Activated CD4-positive, alpha-beta T cell treated with anti-CD3 and anti-CD28 coated beads, Interleukin-2, amount 10 ng/mL, durations not matched to agents 24 days and 14 days (primary cell): ENCODE data around the gene MS4A10. TPM values are rescaled to one million over a fixed set of nuclear protein-coding genes. Genes with fewer than 3 reads are reported as not detected.
"Not testable (repeated sequence)": the region's sequence is repeated elsewhere in the genome, so short reads cannot be mapped to it uniquely, and the experiment has no call there.

Experiments
- DNase-seq: peaks from one replicate; pipeline ENCODE4 v3.0.0; 2022
- H3K27ac Mint-ChIP-seq: one replicate; pipeline ENCODE4 v1.8.0; 2022; ENCODE audit warnings: mild to moderate bottlenecking, mixed read lengths
- H3K27me3 Mint-ChIP-seq: one replicate; pipeline ENCODE4 v1.8.0; 2022; ENCODE audit warnings: mixed read lengths
- H3K36me3 Mint-ChIP-seq: one replicate; pipeline ENCODE4 v1.8.0; 2022; ENCODE audit warnings: low read depth, mild to moderate bottlenecking, mixed read lengths
- H3K4me1 Mint-ChIP-seq: one replicate; pipeline ENCODE4 v1.8.0; 2021; ENCODE audit warnings: mixed read lengths
- H3K4me3 Mint-ChIP-seq: one replicate; pipeline ENCODE4 v1.8.0; 2022; ENCODE audit warnings: mild to moderate bottlenecking, moderate library complexity, mixed read lengths
- H3K9me3 Mint-ChIP-seq: one replicate; pipeline ENCODE4 v1.8.0; 2021; ENCODE audit warnings: mixed read lengths
- intact Hi-C: fragments of 100-400 bp; cut with micrococcal nuclease; formaldehyde crosslinking; loops from one replicate; pipeline ENCODE4 v1.15.1; 2023
- total RNA-seq: library from RNA; stranded (reverse); gene quantifications from 2 replicates; pipeline ENCODE4 v1.2.3, GENCODE V29; 2022

MS4A10 gene
- total RNA-seq, 1 donor from 2014 or later, result not detected

- Mint-ChIP-seq H3K27me3 (no peaks in the 10 kb centered on the region), H3K9me3 (no peaks in the 10 kb centered on the region)
- intact Hi-C loops, result no loop called here
Measured at GRCh38 chr11:60810151-60810550, 25.0 kb downstream of the MS4A10 start.

DNA sequence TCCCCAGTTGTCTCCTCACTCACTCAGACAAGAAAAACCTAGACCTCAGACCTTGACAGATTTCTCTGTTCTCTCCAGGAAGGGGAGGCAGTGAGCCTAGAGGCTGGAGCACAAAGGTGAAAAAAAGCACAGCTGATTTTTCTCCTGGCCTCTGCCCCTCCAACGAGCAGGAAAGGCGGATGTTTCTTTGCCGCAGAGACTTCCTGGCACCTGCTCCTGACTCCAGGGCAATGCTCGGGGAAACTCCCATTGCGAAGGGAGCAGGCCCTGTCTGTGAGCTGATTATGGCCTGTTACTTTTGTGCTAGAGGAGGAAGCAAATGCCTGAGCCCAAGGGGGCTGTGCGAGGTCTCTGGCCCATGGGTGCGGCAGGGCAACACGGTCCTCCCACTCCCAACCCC, 25.4 kb downstream of the MS4A10 start:
- Mint-ChIP-seq H3K36me3 (no peaks in the 10 kb centered on the region), H3K4me3 (no peak overlapping the region)
- intact Hi-C loops, result no loop called here

More at GRCh38 chr11:60810151-60810550, 25.0 kb downstream of the MS4A10 start:
- Mint-ChIP-seq H3K4me1 (peaks cover 2% of the 10 kb centered on the region), H3K27ac (no peak overlapping the region), H3K4me3 (no peak overlapping the region), H3K36me3 (no peaks in the 10 kb centered on the region)
- no peak for DNase-seq

DNA sequence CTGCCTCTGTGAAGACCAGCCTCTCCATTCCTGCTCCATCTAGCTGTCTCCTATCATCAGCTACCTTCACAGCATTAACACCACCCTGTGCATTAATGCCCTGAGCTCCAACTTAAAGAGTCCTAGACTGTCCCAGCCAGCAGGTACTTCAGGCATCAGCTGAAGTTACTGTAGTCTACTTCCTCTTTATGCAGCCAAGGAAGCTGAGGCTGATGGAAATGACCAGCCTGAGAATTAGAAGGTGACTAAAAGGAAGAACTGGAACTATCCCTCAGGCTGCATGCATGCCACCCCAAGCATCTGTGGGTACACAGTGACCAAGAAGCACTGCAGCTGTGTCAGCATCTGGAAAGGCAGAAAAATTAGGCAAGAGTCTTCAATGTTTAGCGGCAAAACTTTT, 28.2 kb downstream of the MS4A10 start:
- DNase-seq, result no peak
- Mint-ChIP-seq H3K4me1 (no peaks in the 10 kb centered on the region), H3K27ac (no peak overlapping the region), H3K9me3 (no peaks in the 10 kb centered on the region), H3K36me3 (no peaks in the 10 kb centered on the region), H3K27me3 (no peaks in the 10 kb centered on the region), H3K4me3 (no peak overlapping the region)
- intact Hi-C loops, result no loop called here

More for the DNA sequence above, 25.4 kb downstream of the MS4A10 start:
- Mint-ChIP-seq H3K27ac (no peak overlapping the region), H3K9me3 (no peaks in the 10 kb centered on the region), H3K27me3 (no peaks in the 10 kb centered on the region), H3K4me1 (peaks cover 2% of the 10 kb centered on the region)
- DNase-seq, result no peak

- no peaks in the 10 kb centered on the region for H3K36me3 Mint-ChIP-seq
- intact Hi-C loops, result no loop called here
- no peaks in the 10 kb centered on the region for H3K4me1 Mint-ChIP-seq
- no peaks in the 10 kb centered on the region for H3K9me3 Mint-ChIP-seq
- no peak overlapping the region for H3K27ac Mint-ChIP-seq
- no peak for DNase-seq
- no peak overlapping the region for H3K4me3 Mint-ChIP-seq
- no peaks in the 10 kb centered on the region for H3K27me3 Mint-ChIP-seq
Measured at GRCh38 chr11:60814112-60814511, 29.0 kb downstream of the MS4A10 start.

GRCh38 chr11:60816590-60817157, 31.5 kb downstream of the MS4A10 start:
- Mint-ChIP-seq H3K9me3 (no peaks in the 10 kb centered on the region), H3K27me3 (peaks cover 2% of the 10 kb centered on the region), H3K36me3 (no peaks in the 10 kb centered on the region), H3K4me1 (no peaks in the 10 kb centered on the region), H3K27ac (no peak overlapping the region), H3K4me3 (no peak overlapping the region)
- intact Hi-C loops, result no loop called here
- no peak for DNase-seq

DNA sequence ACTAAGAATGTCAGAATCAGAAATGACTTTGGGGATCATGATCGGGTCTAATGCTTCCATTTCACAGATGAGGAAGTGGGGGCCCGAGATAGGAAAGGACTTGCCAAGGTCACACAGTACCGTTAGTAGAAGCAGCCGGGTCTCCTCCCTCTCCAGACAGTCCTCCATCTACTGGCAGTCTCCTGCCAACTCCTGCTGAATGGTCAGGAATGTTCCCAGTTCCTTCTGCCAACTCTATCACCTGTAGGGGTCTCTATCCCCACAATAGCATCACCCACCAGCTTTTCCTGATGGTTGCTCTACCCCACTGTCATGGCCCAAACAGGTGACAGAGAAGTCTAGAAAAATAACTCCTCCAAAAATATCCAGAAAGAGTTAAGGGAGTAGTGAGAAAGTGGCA, 32.9 kb downstream of the MS4A10 start:
- H3K27ac Mint-ChIP-seq, result no peak overlapping the region
- H3K4me1 Mint-ChIP-seq, result no peaks in the 10 kb centered on the region
- intact Hi-C loops, result no loop called here
- peaks cover 4% of the 10 kb centered on the region for H3K27me3 Mint-ChIP-seq
- no peak overlapping the region for H3K4me3 Mint-ChIP-seq
- no peaks in the 10 kb centered on the region for H3K9me3 Mint-ChIP-seq
- DNase-seq, result no peak
- H3K36me3 Mint-ChIP-seq, result no peaks in the 10 kb centered on the region

DNA sequence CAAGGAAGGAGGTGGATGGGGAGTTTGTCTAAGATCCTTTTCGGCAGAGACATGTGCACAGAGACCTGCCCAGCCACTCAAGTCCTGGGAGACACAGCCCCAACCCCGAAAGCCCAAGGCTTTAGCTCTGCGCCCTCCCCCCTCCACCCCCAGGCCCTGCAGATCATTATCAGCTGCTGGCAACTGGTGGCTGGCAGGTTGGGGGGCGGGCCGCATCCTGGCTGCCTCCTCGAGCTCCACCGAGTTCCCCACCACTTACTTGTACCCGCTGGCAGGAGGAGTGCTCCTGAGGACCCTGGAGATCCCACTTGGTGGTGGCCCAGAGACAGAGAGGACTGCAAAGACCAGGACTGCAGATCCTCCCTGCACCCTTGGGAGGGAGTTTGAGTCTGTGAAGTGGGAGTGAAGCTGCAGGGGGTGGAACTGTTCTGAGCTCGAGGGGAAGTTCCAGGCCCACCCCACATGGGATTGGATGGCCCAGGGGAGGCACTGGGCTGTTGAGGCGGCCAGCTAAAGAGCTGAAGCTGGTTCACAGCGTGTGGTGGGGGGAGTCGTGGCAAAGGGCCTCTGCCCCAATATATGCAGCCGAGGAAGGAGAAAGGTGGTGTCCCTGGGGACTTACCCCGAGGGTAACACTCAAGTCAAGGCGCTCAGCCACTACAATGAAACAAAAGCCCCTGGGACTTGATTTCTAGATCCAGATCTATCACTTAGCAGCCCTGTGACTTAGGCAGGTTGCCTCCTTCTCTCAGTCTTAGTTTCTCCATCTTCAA, 36.9 kb downstream of the MS4A10 start:
- H3K4me3 Mint-ChIP-seq, result no peak overlapping the region
- no peaks in the 10 kb centered on the region for H3K36me3 Mint-ChIP-seq
- intact Hi-C loops, result no loop called here
- H3K9me3 Mint-ChIP-seq, result no peaks in the 10 kb centered on the region
- no peak overlapping the region for H3K27ac Mint-ChIP-seq
- H3K27me3 Mint-ChIP-seq, result peaks cover 7% of the 10 kb centered on the region
- H3K4me1 Mint-ChIP-seq, result no peaks in the 10 kb centered on the region
- no peak for DNase-seq

- intact Hi-C loops, H3K9me3 Mint-ChIP-seq, H3K27me3 Mint-ChIP-seq, H3K27ac Mint-ChIP-seq, DNase-seq, H3K4me1 Mint-ChIP-seq, H3K4me3 Mint-ChIP-seq, H3K36me3 Mint-ChIP-seq: not testable (repeated sequence)
Measured at GRCh38 chr11:60823745-60824306, 38.7 kb downstream of the MS4A10 start.

GRCh38 chr11:60825118-60825517, 40.0 kb downstream of the MS4A10 start:
- no peaks in the 10 kb centered on the region for H3K9me3 Mint-ChIP-seq
- H3K36me3 Mint-ChIP-seq, result no peaks in the 10 kb centered on the region
- H3K27me3 Mint-ChIP-seq, result peaks cover 7% of the 10 kb centered on the region
- H3K4me3 Mint-ChIP-seq, result no peak overlapping the region
- intact Hi-C loops, result no loop called here
- no peak overlapping the region for H3K27ac Mint-ChIP-seq
- H3K4me1 Mint-ChIP-seq, result no peaks in the 10 kb centered on the region
- no peak for DNase-seq

DNA sequence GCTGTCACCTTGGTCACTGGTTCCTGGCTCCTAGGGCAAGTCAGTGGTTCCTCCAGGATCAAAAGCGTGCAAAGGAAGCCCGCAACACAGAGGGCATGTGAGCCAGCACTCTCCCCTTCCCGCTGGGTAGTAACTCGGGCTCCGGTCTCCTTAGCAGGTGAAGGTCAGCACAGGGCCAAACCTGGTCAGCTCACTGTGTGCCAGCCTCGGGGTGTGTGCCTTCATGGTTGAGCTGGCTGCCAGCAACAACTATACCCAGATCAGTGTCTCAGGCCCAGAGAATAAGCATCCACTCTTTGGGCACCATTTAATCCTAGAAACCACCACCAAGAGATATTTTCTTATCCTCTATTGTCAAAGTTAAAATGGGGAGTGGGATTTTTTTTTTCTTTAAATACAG, 40.7 kb downstream of the MS4A10 start:
- H3K27ac Mint-ChIP-seq, result no peak overlapping the region
- no peaks in the 10 kb centered on the region for H3K4me1 Mint-ChIP-seq
- H3K9me3 Mint-ChIP-seq, result no peaks in the 10 kb centered on the region
- H3K27me3 Mint-ChIP-seq, result peaks cover 7% of the 10 kb centered on the region
- no peaks in the 10 kb centered on the region for H3K36me3 Mint-ChIP-seq
- no peak for DNase-seq
- no peak overlapping the region for H3K4me3 Mint-ChIP-seq
- intact Hi-C loops, result no loop called here

DNA sequence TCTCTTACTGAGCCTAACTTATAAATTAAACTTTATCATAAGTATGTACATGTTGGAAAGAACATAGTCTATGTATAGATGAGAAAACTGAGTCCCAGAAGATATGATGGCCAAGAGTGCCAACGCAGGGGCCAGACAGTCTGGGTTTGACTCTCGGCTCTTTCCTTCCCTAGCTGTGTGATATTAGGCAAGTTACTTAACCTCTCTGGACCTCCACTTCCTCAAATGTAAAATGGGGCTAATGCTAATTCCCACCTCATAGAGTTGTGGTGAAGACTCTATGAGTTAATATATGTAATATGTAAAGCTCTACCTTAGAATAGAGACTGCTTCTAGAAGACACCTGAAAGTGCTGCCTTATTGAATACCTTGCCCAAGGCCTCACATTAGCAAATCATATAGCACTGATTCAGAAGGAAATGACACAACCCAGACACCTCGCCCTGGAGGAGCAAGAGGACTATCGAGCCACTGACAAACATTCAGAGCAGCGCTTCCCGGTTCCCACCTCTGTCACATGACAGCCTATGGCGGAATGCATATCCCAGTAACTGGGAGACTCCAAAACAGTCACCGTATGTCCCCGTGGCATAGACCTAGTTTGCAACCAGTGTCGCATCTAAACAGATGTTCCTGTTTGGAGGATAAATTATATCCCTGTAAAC, 45.5 kb downstream of the MS4A10 start:
- Mint-ChIP-seq H3K4me1 (peaks cover 11% of the 10 kb centered on the region), H3K27me3 (peaks cover 19% of the 10 kb centered on the region), H3K36me3 (no peaks in the 10 kb centered on the region), H3K4me3 (no peak overlapping the region), H3K27ac (no peak overlapping the region), H3K9me3 (no peaks in the 10 kb centered on the region)
- DNase-seq, result no peak
- intact Hi-C loops, result loop anchor here (1.0 to 10.0 kb wide), 6 partner anchors 57 to 557 kb away; no protein-coding TSS in a partner anchor

GRCh38 chr11:60831143-60831500, 46.0 kb downstream of the MS4A10 start:
- DNase-seq, result peak; percentile 94
- intact Hi-C loops, result loop anchor here (1.0 to 10.0 kb wide), 6 partner anchors 56 to 556 kb away; no protein-coding TSS in a partner anchor
- no peaks in the 10 kb centered on the region for H3K9me3 Mint-ChIP-seq
- H3K27ac Mint-ChIP-seq, result no peak overlapping the region
- H3K36me3 Mint-ChIP-seq, result no peaks in the 10 kb centered on the region
- H3K4me3 Mint-ChIP-seq, result no peak overlapping the region
- peaks cover 19% of the 10 kb centered on the region for H3K27me3 Mint-ChIP-seq
- peaks cover 12% of the 10 kb centered on the region for H3K4me1 Mint-ChIP-seq

GRCh38 chr11:60831501-60832079, 46.5 kb downstream of the MS4A10 start:
- Mint-ChIP-seq H3K27me3 (peaks cover 19% of the 10 kb centered on the region), H3K36me3 (no peaks in the 10 kb centered on the region), H3K4me1 (peaks cover 12% of the 10 kb centered on the region), H3K9me3 (no peaks in the 10 kb centered on the region), H3K4me3 (no peak overlapping the region), H3K27ac (no peak overlapping the region)
- no peak for DNase-seq
- intact Hi-C loops, result loop anchor here (1.0 to 10.0 kb wide), 6 partner anchors 56 to 556 kb away; no protein-coding TSS in a partner anchor
